ENCODE measurements around the gene NPHP1. TPM values are rescaled to one million over a fixed set of nuclear protein-coding genes. Genes with fewer than 3 reads are reported as not detected.

NPHP1 gene
- polyA plus RNA-seq, 3 donors = 0.51 TPM; not detected in 2

DNA sequence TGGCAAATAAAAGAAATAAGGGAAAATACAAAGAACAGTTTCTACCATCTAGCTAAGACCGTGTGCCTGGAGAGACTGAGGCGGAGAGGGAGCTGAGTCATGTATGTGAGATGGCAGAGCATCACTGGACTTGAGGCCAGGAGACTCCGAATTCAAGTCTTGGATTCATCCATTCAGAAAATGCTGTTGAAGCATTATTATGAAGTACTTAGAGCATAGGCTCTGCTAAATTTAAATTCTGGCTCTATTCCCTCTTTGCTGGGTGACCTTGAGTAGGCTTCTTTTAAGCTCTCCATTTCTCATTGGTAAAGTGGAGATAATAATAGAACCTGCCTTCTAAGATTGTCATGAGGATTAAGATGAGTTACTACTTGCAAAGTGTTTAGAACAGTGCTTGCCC is 34.7 kb downstream of the NPHP1 start:
- Histone ChIP-seq H3K4me1 (ENCODE audit: control insufficient read depth in 1 of 2, insufficient read depth in 2 of 2, low read length in 2 of 2) (peaks cover 0 to 3% of the 10 kb centered on the region in 2 donors), H3K27me3 (ENCODE audit: control insufficient read depth in 2 of 2, insufficient read depth in 2 of 2, low read length in 2 of 2) (no peaks in the 10 kb centered on the region), H3K4me2 (replicated peaks; ENCODE audit: extremely low read depth, low read length, poor library complexity, severe bottlenecking) (no peak overlapping the region), H2AFZ (ENCODE audit: insufficient read depth, low read depth, low read length, poor library complexity, severe bottlenecking) (no peak overlapping the region), H3K9me3 (replicated peaks in 1 of 2; ENCODE audit: control insufficient read depth in 1 of 2, insufficient read depth in 1 of 2, low read length in 2 of 2) (no peaks in the 10 kb centered on the region), H3K79me2 (ENCODE audit: insufficient read depth, low read length) (no peaks in the 10 kb centered on the region), H3K9ac (ENCODE audit: insufficient read depth, low read length, poor library complexity, severe bottlenecking) (no peak overlapping the region), H3K27ac (ENCODE audit: low read depth in 1 of 2, low read length in 2 of 2) (no peak overlapping the region), H3K36me3 (replicated peaks in 1 of 2; ENCODE audit: control insufficient read depth in 1 of 2, insufficient read depth in 2 of 2, low read length in 2 of 2) (no peaks in the 10 kb centered on the region), H3K4me3 (replicated peaks in 1 of 3; ENCODE audit: low read depth in 2 of 3, low read length in 3 of 3) (no peak overlapping the region), H4K20me1 (ENCODE audit: insufficient read depth, low read length) (no peaks in the 10 kb centered on the region)
- intact Hi-C loops (cut with micrococcal nuclease) = no loop called here
- Mint-ChIP-seq H3K4me3 (no peak overlapping the region), H3K27ac (no peak overlapping the region), H3K4me1 (peaks cover 3% of the 10 kb centered on the region), H3K27me3 (ENCODE audit: low read depth in 3 of 3) (peaks cover 0 to 7% (median 2%) of the 10 kb centered on the region in 3 donors), H3K36me3 (no peaks in the 10 kb centered on the region), H3K9me3 (peaks cover 0 to 2% (median 0%) of the 10 kb centered on the region in 7 donors)
- TF ChIP-seq, protein P1, sequence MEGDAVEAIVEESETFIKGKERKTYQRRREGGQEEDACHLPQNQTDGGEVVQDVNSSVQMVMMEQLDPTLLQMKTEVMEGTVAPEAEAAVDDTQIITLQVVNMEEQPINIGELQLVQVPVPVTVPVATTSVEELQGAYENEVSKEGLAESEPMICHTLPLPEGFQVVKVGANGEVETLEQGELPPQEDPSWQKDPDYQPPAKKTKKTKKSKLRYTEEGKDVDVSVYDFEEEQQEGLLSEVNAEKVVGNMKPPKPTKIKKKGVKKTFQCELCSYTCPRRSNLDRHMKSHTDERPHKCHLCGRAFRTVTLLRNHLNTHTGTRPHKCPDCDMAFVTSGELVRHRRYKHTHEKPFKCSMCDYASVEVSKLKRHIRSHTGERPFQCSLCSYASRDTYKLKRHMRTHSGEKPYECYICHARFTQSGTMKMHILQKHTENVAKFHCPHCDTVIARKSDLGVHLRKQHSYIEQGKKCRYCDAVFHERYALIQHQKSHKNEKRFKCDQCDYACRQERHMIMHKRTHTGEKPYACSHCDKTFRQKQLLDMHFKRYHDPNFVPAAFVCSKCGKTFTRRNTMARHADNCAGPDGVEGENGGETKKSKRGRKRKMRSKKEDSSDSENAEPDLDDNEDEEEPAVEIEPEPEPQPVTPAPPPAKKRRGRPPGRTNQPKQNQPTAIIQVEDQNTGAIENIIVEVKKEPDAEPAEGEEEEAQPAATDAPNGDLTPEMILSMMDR (IDR thresholded peaks at IDR 0.05) = no peak
- WGBS (ENCODE audit: insufficient coverage) = 100% methylated on average over 2 of the region's 3 CpGs
- DNase-seq = no peak

DNA sequence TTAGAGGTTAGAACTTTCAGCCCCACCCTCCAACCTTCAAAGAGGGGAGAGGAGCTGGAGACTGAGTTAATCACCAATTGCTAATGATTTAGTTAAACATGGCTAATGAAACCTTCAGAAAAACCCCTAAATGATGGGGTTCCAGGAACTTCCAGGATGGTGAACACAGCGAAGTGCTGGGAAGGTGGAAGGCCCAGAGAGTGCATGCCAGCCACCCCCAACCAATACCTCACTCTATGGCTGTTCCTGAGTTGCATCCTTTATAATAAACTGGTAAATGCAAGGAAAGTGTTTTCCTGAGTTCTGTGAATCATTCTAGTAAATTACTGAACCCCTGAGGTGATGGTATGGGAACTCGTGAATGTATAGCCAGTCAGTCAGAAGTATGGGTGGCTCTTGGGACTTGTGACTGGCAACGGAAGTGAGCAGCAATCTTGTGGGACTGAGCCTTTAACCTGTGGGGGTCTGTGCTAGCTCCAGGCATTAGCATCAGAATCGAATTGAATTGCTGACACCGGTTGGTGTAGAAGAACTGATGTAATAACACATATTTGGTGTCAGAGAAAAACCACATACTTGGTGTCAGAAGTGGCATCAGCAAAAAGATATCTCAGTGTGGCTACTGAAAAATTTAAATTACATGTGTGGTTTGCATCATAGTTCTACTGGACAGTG is 37.4 kb downstream of the NPHP1 start:
- peaks cover 0 to 3% of the 10 kb centered on the region in 2 donors for H3K4me1 ChIP-seq (ENCODE audit: control insufficient read depth in 1 of 2, insufficient read depth in 2 of 2, low read length in 2 of 2)
- intact Hi-C loops (cut with micrococcal nuclease) = no loop called here
- no peak overlapping the region for H3K9ac ChIP-seq (ENCODE audit: insufficient read depth, low read length, poor library complexity, severe bottlenecking)
- Mint-ChIP-seq H3K4me1 (peaks cover 3% of the 10 kb centered on the region), H3K4me3 (no peak overlapping the region), H3K27me3 (ENCODE audit: low read depth in 3 of 3) (peaks cover 0 to 6% (median 0%) of the 10 kb centered on the region in 3 donors), H3K36me3 (no peaks in the 10 kb centered on the region), H3K9me3 (peaks cover 0 to 2% (median 0%) of the 10 kb centered on the region in 7 donors), H3K27ac (no peak overlapping the region)
- H3K4me3 ChIP-seq (replicated peaks in 1 of 3; ENCODE audit: low read depth in 2 of 3, low read length in 3 of 3) = no peak overlapping the region
- no peak for DNase-seq
- H3K9me3 ChIP-seq (replicated peaks in 1 of 2; ENCODE audit: control insufficient read depth in 1 of 2, insufficient read depth in 1 of 2, low read length in 2 of 2) = no peaks in the 10 kb centered on the region
- TF ChIP-seq, protein P1 (IDR thresholded peaks at IDR 0.05) = no peak
- H3K79me2 ChIP-seq (ENCODE audit: insufficient read depth, low read length) = no peaks in the 10 kb centered on the region
- H3K4me2 ChIP-seq (replicated peaks; ENCODE audit: extremely low read depth, low read length, poor library complexity, severe bottlenecking) = no peak overlapping the region
- WGBS (ENCODE audit: insufficient coverage) = 85% methylated on average over 4 of the region's 5 CpGs
- no peak overlapping the region for H2AFZ ChIP-seq (ENCODE audit: insufficient read depth, low read depth, low read length, poor library complexity, severe bottlenecking)
- H3K27ac ChIP-seq (ENCODE audit: low read depth in 1 of 2, low read length in 2 of 2) = no peak overlapping the region
- no peaks in the 10 kb centered on the region for H3K27me3 ChIP-seq (ENCODE audit: control insufficient read depth in 2 of 2, insufficient read depth in 2 of 2, low read length in 2 of 2)
- H3K36me3 ChIP-seq (replicated peaks in 1 of 2; ENCODE audit: control insufficient read depth in 1 of 2, insufficient read depth in 2 of 2, low read length in 2 of 2) = no peaks in the 10 kb centered on the region
- no peaks in the 10 kb centered on the region for H4K20me1 ChIP-seq (ENCODE audit: insufficient read depth, low read length)
